NB4 (cell line): ENCODE measurements around the gene CNOT6L.

Experiments used
- CTCF ChIP-seq: IDR thresholded peaks from one replicate; pipeline ENCODE4 v1.5.1; 2012; ENCODE audit warnings: low read depth, low read length
- POLR2A ChIP-seq: IDR thresholded peaks from 2 replicates; pipeline ENCODE4 v1.6.1; 2011; ENCODE audit warnings: mild to moderate bottlenecking; ENCODE audit not compliant: insufficient read length; ENCODE audit errors: extremely low read depth

GRCh38 chr4:77865259-77865658, 46.1 kb upstream of the CNOT6L start:
- no peak for TF ChIP-seq POLR2A
- TF ChIP-seq CTCF = no peak
